ENCODE data around the gene STARD13. TPM values are rescaled to one million over a fixed set of nuclear protein-coding genes. Genes with fewer than 3 reads are reported as not detected.

Gene STARD13
- total RNA-seq, 1 experiment from 2014 or later: 2.1 TPM

DNA sequence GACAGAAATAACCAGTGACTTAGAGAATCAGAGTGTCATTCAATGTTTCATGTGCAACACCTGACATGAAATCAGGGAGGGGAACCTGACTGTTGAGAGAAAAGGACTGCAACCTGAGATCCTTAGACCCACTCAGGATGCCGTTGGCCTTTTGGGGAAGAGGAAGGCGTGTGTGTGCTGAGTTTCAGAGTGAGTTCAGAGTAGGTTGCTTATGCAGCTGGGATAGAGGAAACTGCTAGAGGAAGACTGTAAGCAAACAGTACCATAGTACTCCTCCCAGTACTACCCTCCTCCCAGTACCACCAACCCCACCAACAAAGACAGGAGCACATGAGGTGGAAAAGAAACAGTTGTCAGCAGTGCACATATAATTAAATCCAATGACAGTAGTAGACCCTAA is 205.6 kb downstream of the STARD13 start:
- no peak overlapping the region for H2BK120ac ChIP-seq (ENCODE audit: low read depth, low read length, poor library complexity, severe bottlenecking)
- Mint-ChIP-seq H3K4me1 (no peaks in the 10 kb centered on the region), H3K27ac (no peak overlapping the region), H3K36me3 (ENCODE audit: insufficient read depth in 1 of 3, low read depth in 3 of 3) (no peaks in the 10 kb centered on the region), H3K4me3 (no peak overlapping the region), H3K27me3 (ENCODE audit: low read depth) (no peaks in the 10 kb centered on the region), H3K9me3 (no peaks in the 10 kb centered on the region)
- H4K91ac ChIP-seq (ENCODE audit: insufficient read length, low read depth, low read length): no peak overlapping the region
- H2BK15ac ChIP-seq (ENCODE audit: low read depth, low read length): no peak overlapping the region
- H2AFZ ChIP-seq (ENCODE audit: low read length): no peak overlapping the region
- H2AK5ac ChIP-seq (ENCODE audit: insufficient read length, low read length): no peak overlapping the region
- H2BK5ac ChIP-seq (ENCODE audit: insufficient read length, low read length): no peak overlapping the region
- no peak overlapping the region for H3K14ac ChIP-seq (ENCODE audit: insufficient read depth, low read length)
- no peaks in the 10 kb centered on the region for H3K79me2 ChIP-seq (ENCODE audit: insufficient read depth, low read length)
- no peak overlapping the region for H3K9ac ChIP-seq (ENCODE audit: extremely low read depth, insufficient read length, low read length)
- H4K8ac ChIP-seq (replicated peaks; ENCODE audit: insufficient read length, low read depth, low read length): no peak overlapping the region
- no peak overlapping the region for H2BK20ac ChIP-seq (ENCODE audit: low read depth, low read length, poor library complexity, severe bottlenecking)
- H3K23me2 ChIP-seq (ENCODE audit: insufficient read length, low read depth, low read length, poor library complexity, severe bottlenecking): no peaks in the 10 kb centered on the region
- H3K27me3 ChIP-seq (ENCODE audit: insufficient read depth, low read length): no peaks in the 10 kb centered on the region
- no peaks in the 10 kb centered on the region for H4K20me1 ChIP-seq (ENCODE audit: control insufficient read depth, insufficient read depth, insufficient read length)
- H3K4me2 ChIP-seq (ENCODE audit: insufficient read depth, insufficient read length, low read length): no peak overlapping the region
- no peak overlapping the region for H3K4ac ChIP-seq (ENCODE audit: low read depth, low read length)
- H4K5ac ChIP-seq (ENCODE audit: insufficient read length, low read depth, low read length): no peak overlapping the region
- no peak overlapping the region for H3K56ac ChIP-seq (ENCODE audit: insufficient read length, low read depth, low read length)
- no peak overlapping the region for H3K23ac ChIP-seq (ENCODE audit: insufficient read length, low read depth, low read length)
- TF ChIP-seq, protein P1, sequence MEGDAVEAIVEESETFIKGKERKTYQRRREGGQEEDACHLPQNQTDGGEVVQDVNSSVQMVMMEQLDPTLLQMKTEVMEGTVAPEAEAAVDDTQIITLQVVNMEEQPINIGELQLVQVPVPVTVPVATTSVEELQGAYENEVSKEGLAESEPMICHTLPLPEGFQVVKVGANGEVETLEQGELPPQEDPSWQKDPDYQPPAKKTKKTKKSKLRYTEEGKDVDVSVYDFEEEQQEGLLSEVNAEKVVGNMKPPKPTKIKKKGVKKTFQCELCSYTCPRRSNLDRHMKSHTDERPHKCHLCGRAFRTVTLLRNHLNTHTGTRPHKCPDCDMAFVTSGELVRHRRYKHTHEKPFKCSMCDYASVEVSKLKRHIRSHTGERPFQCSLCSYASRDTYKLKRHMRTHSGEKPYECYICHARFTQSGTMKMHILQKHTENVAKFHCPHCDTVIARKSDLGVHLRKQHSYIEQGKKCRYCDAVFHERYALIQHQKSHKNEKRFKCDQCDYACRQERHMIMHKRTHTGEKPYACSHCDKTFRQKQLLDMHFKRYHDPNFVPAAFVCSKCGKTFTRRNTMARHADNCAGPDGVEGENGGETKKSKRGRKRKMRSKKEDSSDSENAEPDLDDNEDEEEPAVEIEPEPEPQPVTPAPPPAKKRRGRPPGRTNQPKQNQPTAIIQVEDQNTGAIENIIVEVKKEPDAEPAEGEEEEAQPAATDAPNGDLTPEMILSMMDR (conservative IDR thresholded peaks at IDR 0.05): no peak
- DNase-seq: no peak
- H3K79me1 ChIP-seq (ENCODE audit: insufficient read depth, low read depth, low read length, poor library complexity, severe bottlenecking): no peaks in the 10 kb centered on the region
- H3K27ac ChIP-seq (ENCODE audit: insufficient read length, low read depth, low read length): no peak overlapping the region
- no peak overlapping the region for H3K18ac ChIP-seq (ENCODE audit: insufficient read length, low read depth, low read length)
- no CpG with 5 or more reads among the region's 2 CpGs for WGBS (ENCODE audit: extremely low coverage, insufficient read length, low lambda C conversion rate)
- no peaks in the 10 kb centered on the region for H3K9me3 ChIP-seq (ENCODE audit: control insufficient read depth, low read depth, low read length)
- H3K4me1 ChIP-seq (ENCODE audit: insufficient read depth, low read length): no peaks in the 10 kb centered on the region
- H3T11ph ChIP-seq (ENCODE audit: low read length): no peak overlapping the region
- H2BK12ac ChIP-seq (ENCODE audit: insufficient read length, low read depth, low read length): no peak overlapping the region

Data from H9 (cell line).